Astrocyte of the spinal cord (primary cell): ENCODE data around the gene PDZD2.

ENCODE experiments used
- DNase-seq: peaks from one replicate; pipeline ENCODE4 v3.0.0; 2011; ENCODE audit warnings: low read depth, low spot score
- H3K4me3 ChIP-seq: 2 replicates; pipeline ENCODE4 v1.5.1; 2011; ENCODE audit warnings: low read depth, mild to moderate bottlenecking, low read length, moderate library complexity
- in situ Hi-C: cut with HindIII; loops from 2 replicates; pipeline ENCODE4 v1.10.0; 2017; ENCODE audit warnings: low sequenced_read_pairs
- TF ChIP-seq, protein P1 (sequence below): IDR thresholded peaks from 2 replicates; pipeline ENCODE4 v1.5.1; 2012; ENCODE audit warnings: low read depth, mild to moderate bottlenecking, low read length, inconsistent platforms

PDZD2 gene

DNA sequence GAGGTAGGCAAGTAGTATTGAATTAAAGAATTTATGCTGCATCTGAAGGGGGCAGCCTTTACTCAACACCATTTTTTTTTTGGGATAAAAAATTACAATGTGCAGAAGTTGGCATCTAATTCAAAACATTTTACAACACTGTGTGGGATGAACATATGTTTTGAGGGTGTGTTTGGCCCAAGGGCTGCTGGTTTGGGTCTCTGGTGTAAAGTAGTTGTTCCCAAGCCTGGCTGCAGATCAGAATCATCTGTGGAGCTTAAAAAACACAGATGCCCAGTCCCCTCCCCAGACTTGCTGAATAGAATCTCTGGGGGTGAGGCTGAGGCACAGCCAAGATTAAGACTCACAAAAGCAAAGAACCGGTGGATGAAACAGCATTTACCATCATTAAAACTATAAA is 33.0 kb upstream of the PDZD2 start:
- in situ Hi-C loops: no loop called here
- no peak for DNase-seq
- no peak overlapping the region for H3K4me3 ChIP-seq
- TF ChIP-seq, protein P1, sequence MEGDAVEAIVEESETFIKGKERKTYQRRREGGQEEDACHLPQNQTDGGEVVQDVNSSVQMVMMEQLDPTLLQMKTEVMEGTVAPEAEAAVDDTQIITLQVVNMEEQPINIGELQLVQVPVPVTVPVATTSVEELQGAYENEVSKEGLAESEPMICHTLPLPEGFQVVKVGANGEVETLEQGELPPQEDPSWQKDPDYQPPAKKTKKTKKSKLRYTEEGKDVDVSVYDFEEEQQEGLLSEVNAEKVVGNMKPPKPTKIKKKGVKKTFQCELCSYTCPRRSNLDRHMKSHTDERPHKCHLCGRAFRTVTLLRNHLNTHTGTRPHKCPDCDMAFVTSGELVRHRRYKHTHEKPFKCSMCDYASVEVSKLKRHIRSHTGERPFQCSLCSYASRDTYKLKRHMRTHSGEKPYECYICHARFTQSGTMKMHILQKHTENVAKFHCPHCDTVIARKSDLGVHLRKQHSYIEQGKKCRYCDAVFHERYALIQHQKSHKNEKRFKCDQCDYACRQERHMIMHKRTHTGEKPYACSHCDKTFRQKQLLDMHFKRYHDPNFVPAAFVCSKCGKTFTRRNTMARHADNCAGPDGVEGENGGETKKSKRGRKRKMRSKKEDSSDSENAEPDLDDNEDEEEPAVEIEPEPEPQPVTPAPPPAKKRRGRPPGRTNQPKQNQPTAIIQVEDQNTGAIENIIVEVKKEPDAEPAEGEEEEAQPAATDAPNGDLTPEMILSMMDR: no peak

DNA sequence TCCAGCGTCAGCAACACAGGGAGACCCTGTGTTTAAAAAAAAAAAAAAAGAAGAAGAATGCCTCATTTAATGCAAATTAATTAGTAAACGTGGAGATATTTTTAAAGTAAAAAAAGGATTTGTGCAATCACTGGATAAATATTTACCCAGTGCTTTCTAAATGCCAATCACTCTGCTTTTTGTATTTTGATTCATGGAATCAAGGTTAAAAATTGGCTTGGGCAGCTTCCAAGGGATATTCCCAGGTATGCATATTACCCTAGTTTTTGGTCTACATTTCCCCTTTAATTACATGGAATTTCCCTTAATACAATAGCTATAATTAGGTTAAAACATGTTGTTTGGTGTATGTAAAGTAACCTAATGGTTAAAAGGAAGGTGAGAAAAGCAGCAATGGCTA is 31.4 kb upstream of the PDZD2 start:
- no peak overlapping the region for H3K4me3 ChIP-seq
- in situ Hi-C loops: no loop called here
- TF ChIP-seq, protein P1: no peak
- DNase-seq: no peak

DNA sequence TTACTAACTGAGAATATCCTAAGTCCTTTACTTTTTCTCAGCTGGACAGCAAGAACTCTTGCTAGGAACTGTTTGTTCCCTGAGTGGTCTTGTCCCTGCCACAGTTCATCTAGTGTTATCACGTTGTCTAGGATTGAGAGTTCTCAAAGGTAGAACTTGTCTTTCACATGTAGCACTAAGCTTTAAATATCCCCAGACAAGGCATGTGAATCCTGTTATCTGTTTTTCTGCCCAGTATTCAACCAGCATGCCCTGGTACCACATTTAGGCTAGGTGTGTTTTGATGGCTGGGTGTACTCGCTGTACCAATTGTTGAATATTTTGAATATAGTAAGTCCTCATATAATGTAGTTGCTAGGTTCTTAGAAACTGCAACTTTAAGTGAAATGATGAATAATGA is 27.9 kb upstream of the PDZD2 start:
- no peak for DNase-seq
- TF ChIP-seq, protein P1: no peak
- in situ Hi-C loops: no loop called here
- H3K4me3 ChIP-seq: no peak overlapping the region

DNA sequence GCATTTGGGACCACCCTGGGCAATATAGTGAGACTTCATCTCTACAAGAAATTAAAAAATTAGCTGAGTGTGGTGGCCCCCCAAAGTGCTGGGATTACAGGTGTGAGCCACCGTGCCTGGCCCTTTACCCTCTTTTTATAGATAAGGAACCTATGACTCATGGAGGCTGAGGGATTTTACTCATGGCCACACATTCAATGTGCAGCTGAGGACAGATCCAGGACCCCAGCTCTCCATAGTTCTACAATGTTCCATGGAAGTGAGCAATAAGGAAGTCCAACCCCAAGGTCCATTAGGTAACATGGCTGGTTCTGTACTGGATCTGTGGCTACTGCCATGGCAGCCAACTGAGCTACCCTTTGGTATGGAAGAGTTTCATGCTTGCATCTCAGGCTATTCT is 25.3 kb upstream of the PDZD2 start:
- in situ Hi-C loops: no loop called here
- no peak overlapping the region for H3K4me3 ChIP-seq
- TF ChIP-seq, protein P1: no peak
- no peak for DNase-seq

DNA sequence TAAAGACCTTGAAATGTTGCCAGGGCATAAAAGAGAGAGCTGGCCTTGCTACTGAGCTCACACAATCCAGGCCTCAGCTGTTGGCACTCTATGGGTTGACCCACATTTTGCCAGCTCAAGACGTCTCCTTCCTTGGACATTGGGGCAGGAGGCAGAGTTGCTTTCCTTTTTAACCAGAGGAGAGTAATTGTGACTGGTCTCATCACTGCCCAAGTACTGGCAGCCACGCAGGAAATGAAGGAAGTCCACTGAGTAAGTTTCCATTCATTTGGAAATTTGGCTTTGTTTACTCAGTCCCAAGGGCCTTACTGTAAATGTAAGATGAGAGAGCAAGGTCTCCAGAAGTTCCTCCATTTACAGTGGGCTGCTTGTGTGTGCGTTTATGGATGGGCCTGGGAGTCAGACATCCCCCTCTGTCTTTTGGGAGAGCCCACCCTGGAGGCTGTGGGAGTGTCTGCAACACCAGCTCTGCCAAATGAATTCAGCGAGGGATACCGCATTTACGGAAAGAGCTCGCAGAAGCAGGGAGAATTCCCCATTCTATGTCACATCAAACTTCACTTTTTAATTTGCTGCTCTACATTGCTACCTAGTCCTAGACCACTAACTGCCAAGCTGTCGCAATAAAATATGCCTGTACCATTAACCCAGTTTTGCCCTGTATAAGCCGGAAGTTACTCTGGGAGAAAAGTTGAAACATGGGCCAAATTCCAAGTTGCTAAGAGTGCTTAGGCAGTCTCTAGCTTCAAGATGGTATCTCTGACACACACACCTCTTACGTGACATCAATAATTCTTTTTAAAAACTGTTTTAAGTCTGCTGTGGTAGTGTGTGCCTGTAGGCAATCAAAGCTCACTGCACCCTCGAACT is 24.5 kb upstream of the PDZD2 start:
- TF ChIP-seq, protein P1: no peak
- peak; percentile 36 for DNase-seq
- in situ Hi-C loops: no loop called here
- no peak overlapping the region for H3K4me3 ChIP-seq

DNA sequence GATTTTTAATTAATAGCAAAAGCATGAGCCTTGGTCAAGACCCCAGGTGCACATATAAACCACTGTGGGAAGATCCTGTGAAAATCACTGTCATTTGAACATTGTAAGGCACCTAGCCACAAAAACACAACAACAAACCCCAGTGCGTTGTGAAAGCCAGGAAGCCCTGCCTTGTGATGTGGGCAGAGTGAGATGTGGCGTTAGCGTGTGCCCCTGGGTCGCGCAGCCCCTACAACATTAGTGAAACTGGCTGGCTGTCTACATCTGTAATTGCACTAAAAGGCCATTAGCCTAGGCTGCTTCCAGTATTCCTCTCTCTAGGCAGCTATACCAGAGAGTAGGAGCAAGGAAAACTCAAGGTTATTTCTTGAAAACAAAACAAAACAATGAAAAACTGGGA is 21.1 kb upstream of the PDZD2 start:
- in situ Hi-C loops: no loop called here
- TF ChIP-seq, protein P1: no peak
- no peak overlapping the region for H3K4me3 ChIP-seq
- no peak for DNase-seq

DNA sequence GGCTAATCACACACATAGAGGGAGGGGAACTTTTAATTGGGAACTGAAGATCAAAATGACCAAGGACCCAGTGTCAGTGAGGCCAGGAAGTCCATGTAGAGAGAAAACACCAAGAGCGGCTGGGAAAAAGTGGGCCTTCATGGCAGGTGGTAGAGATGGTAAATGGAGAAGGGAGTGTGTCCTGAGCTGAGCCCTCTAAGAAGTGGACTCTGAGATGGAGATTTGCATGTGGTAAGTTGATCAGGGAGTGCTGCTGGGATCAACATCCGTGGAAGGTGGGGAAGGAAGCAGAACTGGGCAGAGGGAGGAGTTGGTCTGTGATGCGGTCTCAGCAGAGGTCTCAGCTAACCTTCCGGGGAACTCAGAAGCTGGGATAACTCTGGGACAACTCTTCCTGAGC is 18.9 kb upstream of the PDZD2 start:
- no peak overlapping the region for H3K4me3 ChIP-seq
- in situ Hi-C loops: no loop called here
- no peak for DNase-seq
- TF ChIP-seq, protein P1: no peak
